GM23338 (cell line): ENCODE data around the gene VDAC1. TPM values are rescaled to one million over a fixed set of nuclear protein-coding genes. Genes with fewer than 3 reads are reported as not detected.

Experiments
- ATAC-seq: fragments of 200-7000 bp; cut with Tn5 transposase; 3 replicates; pipeline ENCODE4 v1.9.1; 2020
- DNase-seq: peaks from one replicate; pipeline ENCODE4 v3.0.0-alpha.2; 2015; ENCODE audit warnings: low spot score
- H2AFZ ChIP-seq: fragments of 200-600 bp; sonication (generic); 2 replicates; pipeline ENCODE4 v1.8.0; 2016; ENCODE audit warnings: antibody characterized with exemption, mild to moderate bottlenecking, moderate library complexity
- H3F3A ChIP-seq: fragments of 200-600 bp; sonication (generic); replicated peaks from 2 replicates; pipeline ENCODE4 v1.8.0; 2017; ENCODE audit warnings: antibody characterized with exemption, mixed run types, low read depth
- H3K27ac ChIP-seq: fragments of 200-600 bp; sonication (generic); 2 replicates; pipeline ENCODE4 v1.6.1; 2016; ENCODE audit warnings: low read depth
- H3K27me3 ChIP-seq: fragments of 200-600 bp; sonication (generic); 2 replicates; pipeline ENCODE4 v1.8.0; 2016; ENCODE audit warnings: mild to moderate bottlenecking, mixed run types, moderate library complexity; ENCODE audit not compliant: insufficient read depth
- H3K36me3 ChIP-seq: fragments of 200-600 bp; sonication (generic); 2 replicates; pipeline ENCODE4 v1.8.0; 2016; ENCODE audit warnings: mild to moderate bottlenecking; ENCODE audit not compliant: insufficient read depth
- H3K4me1 ChIP-seq: fragments of 200-600 bp; sonication (generic); 2 replicates; pipeline ENCODE4 v1.8.0; 2016; ENCODE audit warnings: mild to moderate bottlenecking, moderate library complexity; ENCODE audit not compliant: insufficient read depth
- H3K4me2 ChIP-seq: fragments of 200-600 bp; sonication (generic); 2 replicates; pipeline ENCODE4 v1.7.1; 2017; ENCODE audit warnings: mixed run types
- H3K4me3 ChIP-seq: fragments of 200-600 bp; sonication (generic); 2 replicates; pipeline ENCODE4 v1.6.1; 2016; ENCODE audit warnings: mixed run types
- H3K79me2 ChIP-seq: fragments of 200-600 bp; sonication (generic); replicated peaks from 2 replicates; pipeline ENCODE4 v1.8.0; 2017; ENCODE audit warnings: mild to moderate bottlenecking; ENCODE audit not compliant: insufficient read depth
- H3K9me2 ChIP-seq: fragments of 200-600 bp; sonication (generic); 2 replicates; pipeline ENCODE4 v1.8.0; 2017; ENCODE audit not compliant: insufficient read depth
- H4K20me1 ChIP-seq: fragments of 200-600 bp; sonication (generic); replicated peaks from 2 replicates; pipeline ENCODE4 v1.8.0; 2017; ENCODE audit warnings: mild to moderate bottlenecking; ENCODE audit not compliant: insufficient read depth
- H3K27ac Mint-ChIP-seq: 2 replicates; pipeline ENCODE4 v1.8.0; 2020; ENCODE audit warnings: inconsistent platforms, mild to moderate bottlenecking, moderate library complexity, mixed read lengths
- H3K27me3 Mint-ChIP-seq: 3 replicates; pipeline ENCODE4 v1.8.0; 2022; ENCODE audit warnings: low read depth, mild to moderate bottlenecking, moderate library complexity, mixed read lengths, inconsistent platforms; ENCODE audit not compliant: insufficient read depth, poor library complexity
- H3K36me3 Mint-ChIP-seq: 3 replicates; pipeline ENCODE4 v1.8.0; 2021; ENCODE audit warnings: low read depth, mild to moderate bottlenecking, inconsistent platforms, moderate library complexity, mixed read lengths
- H3K4me1 Mint-ChIP-seq: 3 replicates; pipeline ENCODE4 v1.8.0; 2020; ENCODE audit warnings: mild to moderate bottlenecking, inconsistent platforms, mixed read lengths
- H3K4me3 Mint-ChIP-seq: 3 replicates; pipeline ENCODE4 v1.8.0; 2021; ENCODE audit warnings: moderate library complexity, mild to moderate bottlenecking, inconsistent platforms, mixed read lengths
- H3K9me3 Mint-ChIP-seq: 3 replicates; pipeline ENCODE4 v1.8.0; 2020; ENCODE audit warnings: moderate library complexity, mild to moderate bottlenecking, inconsistent platforms, mixed read lengths
- CREB1 ChIP-seq: fragments of 250-450 bp; sonication (Bioruptor Pico); IDR thresholded peaks from 2 replicates; pipeline ENCODE4 v1.5.0; 2020; ENCODE audit warnings: low read depth, mild to moderate bottlenecking, moderate library complexity
- CTCF ChIP-seq, 2 experiments: fragments of 200-600 bp in 1 of 2; sonication (generic) in 1 of 2; conservative IDR thresholded peaks; 2 replicates each; pipeline versions ENCODE4 v1.5.1 to v1.6.1; 2016 to 2017; ENCODE audit warnings: antibody characterized with exemption in 2 of 2, low read depth in 2 of 2, mild to moderate bottlenecking in 2 of 2, moderate library complexity in 1 of 2
- ETS1 ChIP-seq: IDR thresholded peaks from 2 replicates; pipeline ENCODE4 v1.6.1; 2016; ENCODE audit warnings: antibody characterized with exemption
- EZH2 ChIP-seq: fragments of 200-600 bp; sonication (generic); IDR thresholded peaks from one replicate; pipeline ENCODE4 v1.8.0; 2017; ENCODE audit warnings: antibody characterized with exemption, mild to moderate bottlenecking, low read depth; ENCODE audit not compliant: unreplicated experiment
- EZH2phosphoT487 ChIP-seq: fragments of 200-600 bp; sonication (generic); IDR thresholded peaks from one replicate; pipeline ENCODE4 v1.8.1; 2018; ENCODE audit warnings: antibody characterized with exemption; ENCODE audit not compliant: unreplicated experiment
- JUNB ChIP-seq: IDR thresholded peaks from one replicate; pipeline ENCODE4 v1.6.1; 2016; ENCODE audit warnings: antibody characterized with exemption; ENCODE audit not compliant: unreplicated experiment
- NANOG ChIP-seq: IDR thresholded peaks from 2 replicates; pipeline ENCODE4 v1.6.1; 2016; ENCODE audit warnings: antibody characterized with exemption, borderline replicate concordance
- POLR2AphosphoS5 ChIP-seq: IDR thresholded peaks from 2 replicates; pipeline ENCODE4 v1.6.1; 2016; ENCODE audit warnings: antibody characterized with exemption, low read depth
- REST ChIP-seq: IDR thresholded peaks from one replicate; pipeline ENCODE4 v1.6.1; 2018; ENCODE audit warnings: antibody characterized with exemption; ENCODE audit not compliant: unreplicated experiment
- STAT1 ChIP-seq: IDR thresholded peaks from one replicate; pipeline ENCODE4 v1.6.1; 2016; ENCODE audit warnings: antibody characterized with exemption; ENCODE audit not compliant: unreplicated experiment
- ZNF114 ChIP-seq: fragments of 250-450 bp; sonication (Bioruptor Pico); IDR thresholded peaks from 2 replicates; pipeline ENCODE4 v1.5.0; 2020; ENCODE audit warnings: mild to moderate bottlenecking, moderate library complexity
- ZNF331 ChIP-seq: fragments of 250-450 bp; sonication (Bioruptor Pico); IDR thresholded peaks from 2 replicates; pipeline ENCODE4 v1.5.0; 2020; ENCODE audit warnings: low read depth, mild to moderate bottlenecking, moderate library complexity
- ZNF462 ChIP-seq: fragments of 250-450 bp; sonication (Bioruptor Pico); IDR thresholded peaks from 2 replicates; pipeline ENCODE4 v1.5.0; 2020; ENCODE audit warnings: mild to moderate bottlenecking, moderate library complexity
- polyA plus RNA-seq: library from polyadenylated mRNA; unstranded; fragments of >200 nt; fragmentation: Nextera tagmentation; extraction: Ambion mirVana; gene quantifications from 2 replicates; pipeline ENCODE4 v1.2.1, GENCODE V29; 2016
- total RNA-seq: library from RNA; depleted of rRNA; stranded (reverse); fragments of >200 nt; shearing (Covaris generic); gene quantifications from 2 replicates; pipeline ENCODE4 v1.2.3, GENCODE V29; 2014

Gene VDAC1
- total and polyA plus RNA-seq, 2 experiments from 2014 or later, result 300 to 329 TPM

GRCh38 chr5:133980652-133981051 is 24.1 kb downstream of the VDAC1 start:
- H3K27me3 Mint-ChIP-seq, result no peaks in the 10 kb centered on the region
- no peaks in the 10 kb centered on the region for H3K9me3 Mint-ChIP-seq
- H3K4me2 ChIP-seq, result no peak overlapping the region
- no peaks in the 10 kb centered on the region for H3K27me3 ChIP-seq
- H3K27ac ChIP-seq, result peak overlapping the region; percentile 39; the same call in 1 of the 2 replicates
- H3K27ac Mint-ChIP-seq, result no peak overlapping the region
- no peak overlapping the region for H3K4me3 ChIP-seq
- H3K36me3 ChIP-seq, result peaks cover 38% of the 10 kb centered on the region
- H3K4me1 Mint-ChIP-seq, result peaks cover 6% of the 10 kb centered on the region; the same call in 2 of the 3 replicates
- H2AFZ ChIP-seq, result no peak overlapping the region
- ATAC-seq (no peak), DNase-seq (no peak)
- H3K79me2 ChIP-seq, result peaks cover 40% of the 10 kb centered on the region
- TF ChIP-seq ETS1, result no peak
- TF ChIP-seq CREB1, result no peak
- TF ChIP-seq EZH2phosphoT487, result no peak
- TF ChIP-seq NANOG, result no peak
- TF ChIP-seq STAT1, result no peak
- no peak for TF ChIP-seq ZNF462 (CRISPR knock-in tag)
- TF ChIP-seq POLR2AphosphoS5, result no peak
- no peak for TF ChIP-seq EZH2
- TF ChIP-seq ZNF114, result no peak
- TF ChIP-seq REST, result no peak
- no peak for TF ChIP-seq JUNB
- no peak for TF ChIP-seq CTCF (conservative IDR thresholded peaks at IDR 0.05; ENCODE audit: low read depth in 2 of 2)
- TF ChIP-seq ZNF331 (CRISPR knock-in tag), result no peak
- peaks cover 81% of the 10 kb centered on the region for H3K36me3 Mint-ChIP-seq
- H4K20me1 ChIP-seq, result peaks cover 12% of the 10 kb centered on the region
- H3F3A ChIP-seq, result no peaks in the 10 kb centered on the region; the same call in 1 of the 2 replicates
- peaks cover 12% of the 10 kb centered on the region; the same call in 1 of the 2 replicates for H3K4me1 ChIP-seq
- no peak overlapping the region for H3K4me3 Mint-ChIP-seq
- no peaks in the 10 kb centered on the region for H3K9me2 ChIP-seq
